ENCODE measurements around the gene SCML1.
"Not testable (repeated sequence)": the region's sequence is repeated elsewhere in the genome, so short reads cannot be mapped to it uniquely, and the experiment has no call there.

SCML1 gene

GRCh38 chrX:17767734-17768133, 30.4 kb downstream of the SCML1 start:
- Histone ChIP-seq H3K9me3 (ENCODE audit: control insufficient read depth, low read length) (no peaks in the 10 kb centered on the region), H3K36me3 (ENCODE audit: control insufficient read depth, insufficient read depth, low read length) (no peaks in the 10 kb centered on the region), H3K4me1 (ENCODE audit: control insufficient read depth, insufficient read depth, low read length, poor library complexity, severe bottlenecking) (no peaks in the 10 kb centered on the region), H3K27ac (ENCODE audit: low read depth, low read length, severe bottlenecking) (no peak overlapping the region), H3K4me3 (ENCODE audit: extremely low read depth, insufficient read depth, low read length, poor library complexity, severe bottlenecking) (no peak overlapping the region)
- 40% methylated on average over 1 of the region's 1 CpG; no CpG with 5 or more reads in 1 of the 2 experiments for WGBS, 2 experiments (ENCODE audit: insufficient coverage in 2 of 2)

DNA sequence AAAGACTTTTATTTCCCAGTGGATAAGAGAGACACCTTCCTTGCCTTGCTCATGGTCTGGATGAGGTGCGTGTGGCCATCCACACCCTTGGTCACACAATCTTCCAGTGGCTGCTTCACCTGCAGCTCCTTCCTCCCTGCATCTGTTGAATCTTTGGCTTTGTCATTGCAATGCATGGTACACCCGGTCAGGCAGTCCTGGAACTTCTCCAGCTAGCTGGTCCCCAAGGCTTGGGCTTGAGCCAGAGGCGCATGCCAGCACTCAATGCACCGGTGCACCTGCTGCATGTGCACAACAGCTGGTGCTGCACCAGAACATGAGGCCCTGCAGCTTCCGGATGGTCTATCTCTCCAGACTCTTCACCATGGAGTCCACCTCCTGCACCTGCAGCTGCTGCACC, 31.7 kb downstream of the SCML1 start:
- Histone ChIP-seq H3K36me3 (ENCODE audit: control insufficient read depth, insufficient read depth, low read length) (no peaks in the 10 kb centered on the region), H3K4me1 (ENCODE audit: control insufficient read depth, insufficient read depth, low read length, poor library complexity, severe bottlenecking) (no peaks in the 10 kb centered on the region), H3K27ac (ENCODE audit: low read depth, low read length, severe bottlenecking) (no peak overlapping the region), H3K9me3 (ENCODE audit: control insufficient read depth, low read length) (no peaks in the 10 kb centered on the region), H3K4me3 (ENCODE audit: extremely low read depth, insufficient read depth, low read length, poor library complexity, severe bottlenecking) (no peak overlapping the region)
- 90 to 97% methylated on average over 2 to 4 of the region's 5 CpGs for WGBS, 2 experiments (ENCODE audit: insufficient coverage in 2 of 2)

DNA sequence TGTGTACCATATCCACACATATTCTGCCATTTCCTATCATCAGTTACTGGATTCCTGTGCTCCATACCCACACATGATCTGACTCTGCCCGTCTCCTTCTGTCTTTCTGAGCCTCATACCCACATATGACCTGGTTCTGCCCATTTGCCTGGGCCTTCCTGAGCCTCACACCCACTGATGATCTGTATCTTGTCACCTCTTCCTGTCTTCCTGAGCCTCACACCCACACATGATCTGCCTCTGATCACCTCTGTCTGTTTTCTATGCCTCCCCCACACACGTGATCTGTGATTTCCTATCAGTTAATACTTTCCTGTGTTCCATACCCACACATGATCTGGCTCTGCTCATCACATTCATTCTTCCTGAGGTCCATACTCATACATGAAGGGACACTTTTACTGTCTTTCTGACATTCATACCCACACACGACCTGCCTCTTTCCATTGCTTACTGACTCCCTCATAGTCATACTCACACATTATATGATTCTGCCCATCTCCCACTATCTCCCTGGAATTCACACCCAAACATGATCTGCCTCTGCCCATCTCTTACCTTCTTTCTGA, 32.5 kb downstream of the SCML1 start:
- WGBS, 2 experiments (ENCODE audit: insufficient coverage in 2 of 2) = 55 to 84% methylated on average over 2 to 3 of the region's 3 CpGs
- Histone ChIP-seq H3K36me3 (ENCODE audit: control insufficient read depth, insufficient read depth, low read length) (no peaks in the 10 kb centered on the region), H3K27ac (ENCODE audit: low read depth, low read length, severe bottlenecking) (no peak overlapping the region), H3K4me1 (ENCODE audit: control insufficient read depth, insufficient read depth, low read length, poor library complexity, severe bottlenecking) (no peaks in the 10 kb centered on the region), H3K9me3 (ENCODE audit: control insufficient read depth, low read length) (no peaks in the 10 kb centered on the region), H3K4me3 (ENCODE audit: extremely low read depth, insufficient read depth, low read length, poor library complexity, severe bottlenecking) (no peak overlapping the region)

GRCh38 chrX:17773221-17773876, 36.1 kb downstream of the SCML1 start:
- 82 to 86% methylated on average over 7 to 8 of the region's 8 CpGs for WGBS, 2 experiments (ENCODE audit: insufficient coverage in 2 of 2)

DNA sequence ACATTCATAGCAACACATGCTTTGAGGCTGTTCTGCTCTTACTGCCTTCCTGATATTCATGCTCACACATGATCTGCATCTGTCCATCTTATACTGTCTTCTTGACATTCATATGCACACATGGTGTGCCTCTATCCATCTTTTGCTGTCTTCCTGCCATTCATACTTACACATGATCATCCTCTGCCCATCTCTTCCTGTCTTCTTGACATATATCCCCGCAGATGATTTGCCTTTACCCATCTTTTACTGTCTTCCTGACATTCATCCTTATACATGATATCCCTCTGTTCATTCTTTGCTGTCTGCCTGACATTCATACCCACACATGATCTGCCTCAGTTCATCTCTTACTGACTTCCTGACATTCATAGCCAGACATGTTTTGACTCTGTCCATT, 36.8 kb downstream of the SCML1 start:
- WGBS, 2 experiments (ENCODE audit: insufficient coverage in 2 of 2) = 76 to 80% methylated on average over 1 of the region's 1 CpG
- H3K4me3 ChIP-seq (ENCODE audit: extremely low read depth, insufficient read depth, low read length, poor library complexity, severe bottlenecking) = no peak overlapping the region
- no peaks in the 10 kb centered on the region for H3K36me3 ChIP-seq (ENCODE audit: control insufficient read depth, insufficient read depth, low read length)
- H3K27ac ChIP-seq (ENCODE audit: low read depth, low read length, severe bottlenecking) = no peak overlapping the region
- no peaks in the 10 kb centered on the region for H3K4me1 ChIP-seq (ENCODE audit: control insufficient read depth, insufficient read depth, low read length, poor library complexity, severe bottlenecking)
- no peaks in the 10 kb centered on the region for H3K9me3 ChIP-seq (ENCODE audit: control insufficient read depth, low read length)

More at GRCh38 chrX:17773221-17773876, 36.1 kb downstream of the SCML1 start:
- Histone ChIP-seq H3K36me3 (ENCODE audit: control insufficient read depth, insufficient read depth, low read length) (no peaks in the 10 kb centered on the region), H3K27ac (ENCODE audit: low read depth, low read length, severe bottlenecking) (no peak overlapping the region), H3K4me1 (ENCODE audit: control insufficient read depth, insufficient read depth, low read length, poor library complexity, severe bottlenecking) (no peaks in the 10 kb centered on the region), H3K4me3 (ENCODE audit: extremely low read depth, insufficient read depth, low read length, poor library complexity, severe bottlenecking) (no peak overlapping the region), H3K9me3 (ENCODE audit: control insufficient read depth, low read length) (no peaks in the 10 kb centered on the region)

DNA sequence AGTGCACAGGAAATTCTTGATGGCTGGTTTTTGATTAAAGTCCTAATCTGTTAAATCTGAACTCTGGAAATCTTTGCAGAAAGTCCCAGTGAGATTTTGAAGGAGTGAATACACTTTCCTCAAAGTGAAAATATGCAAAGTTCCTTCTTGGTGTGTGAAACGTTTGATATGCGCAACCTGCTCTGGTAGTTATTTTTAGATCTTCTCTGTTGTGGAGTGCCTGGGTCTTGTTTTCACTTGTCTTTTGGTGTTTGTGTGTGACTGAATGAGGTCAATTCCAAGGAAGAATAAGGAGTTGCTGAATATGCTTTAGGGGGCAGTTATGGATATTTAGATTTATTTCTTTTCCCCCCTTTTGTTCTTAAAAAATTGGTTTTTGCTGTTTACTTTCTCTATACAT, 41.7 kb downstream of the SCML1 start:
- Histone ChIP-seq H3K4me1 (ENCODE audit: control insufficient read depth, insufficient read depth, low read length, poor library complexity, severe bottlenecking) (no peaks in the 10 kb centered on the region), H3K27ac (ENCODE audit: low read depth, low read length, severe bottlenecking) (no peak overlapping the region), H3K36me3 (ENCODE audit: control insufficient read depth, insufficient read depth, low read length) (no peaks in the 10 kb centered on the region), H3K4me3 (ENCODE audit: extremely low read depth, insufficient read depth, low read length, poor library complexity, severe bottlenecking) (no peak overlapping the region), H3K9me3 (ENCODE audit: control insufficient read depth, low read length) (no peaks in the 10 kb centered on the region)
- 50% methylated on average over 1 of the region's 2 CpGs; no CpG with 5 or more reads in 1 of the 2 experiments for WGBS, 2 experiments (ENCODE audit: insufficient coverage in 2 of 2)

DNA sequence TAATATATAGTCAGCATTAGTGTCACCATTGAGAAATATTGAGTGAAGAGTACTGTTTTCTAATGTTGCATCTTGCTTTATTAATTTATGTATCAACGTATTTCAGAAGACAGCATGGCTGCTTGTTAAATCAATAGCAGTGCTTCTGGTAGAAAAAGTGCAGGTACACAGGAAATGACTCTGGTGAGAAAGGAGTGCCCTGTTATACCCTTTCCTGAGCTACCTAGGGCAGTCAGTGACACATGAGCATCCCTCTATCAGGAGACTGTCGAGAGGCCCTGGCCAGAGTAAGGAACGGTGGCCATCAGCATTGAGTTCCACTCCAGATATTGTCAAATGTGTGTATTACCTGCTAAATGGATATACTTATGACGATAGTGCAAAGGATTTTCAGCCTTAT, 42.1 kb downstream of the SCML1 start:
- H3K9me3 ChIP-seq (ENCODE audit: control insufficient read depth, low read length) = no peaks in the 10 kb centered on the region
- no peak overlapping the region for H3K27ac ChIP-seq (ENCODE audit: low read depth, low read length, severe bottlenecking)
- H3K36me3 ChIP-seq (ENCODE audit: control insufficient read depth, insufficient read depth, low read length) = no peaks in the 10 kb centered on the region
- no peaks in the 10 kb centered on the region for H3K4me1 ChIP-seq (ENCODE audit: control insufficient read depth, insufficient read depth, low read length, poor library complexity, severe bottlenecking)
- H3K4me3 ChIP-seq (ENCODE audit: extremely low read depth, insufficient read depth, low read length, poor library complexity, severe bottlenecking) = no peak overlapping the region
- 100% methylated on average over 1 of the region's 4 CpGs; no CpG with 5 or more reads in 1 of the 2 experiments for whole genome bisulfite sequencing, 2 experiments (ENCODE audit: insufficient coverage in 2 of 2)

DNA sequence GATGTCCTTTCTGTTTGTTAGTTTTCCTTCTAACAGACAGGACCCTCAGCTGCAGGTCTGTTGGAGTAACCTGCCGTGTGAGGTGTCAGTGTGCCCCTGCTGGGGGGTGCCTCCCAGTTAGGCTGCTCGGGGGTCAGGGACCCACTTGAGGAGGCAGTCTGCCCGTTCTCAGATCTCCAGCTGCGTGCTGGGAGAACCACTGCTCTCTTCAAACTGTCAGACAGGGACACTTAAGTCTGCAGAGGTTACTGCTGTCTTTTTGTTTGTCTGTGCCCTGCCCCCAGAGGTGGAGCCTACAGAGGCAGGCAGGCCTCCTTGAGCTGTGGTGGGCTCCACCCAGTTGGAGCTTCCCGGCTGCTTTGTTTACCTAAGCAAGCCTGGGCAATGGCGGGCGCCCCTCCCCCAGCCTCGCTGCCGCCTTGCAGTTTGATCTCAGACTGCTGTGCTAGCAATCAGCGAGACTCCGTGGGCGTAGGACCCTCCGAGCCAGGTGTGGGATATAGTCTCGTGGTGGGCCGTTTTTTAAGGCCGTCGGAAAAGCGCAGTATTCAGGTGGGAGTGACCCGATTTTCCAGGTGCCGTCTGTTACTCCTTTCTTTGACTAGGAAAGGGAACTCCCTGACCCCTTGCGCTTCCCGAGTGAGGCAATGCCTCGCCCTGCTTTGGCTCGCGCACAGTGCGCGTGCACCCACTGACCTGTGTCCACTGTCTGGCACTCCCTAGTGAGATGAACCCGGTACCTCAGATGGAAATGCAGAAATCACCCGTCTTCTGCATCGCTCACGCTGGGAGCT, 49.5 kb downstream of the SCML1 start:
- not testable (repeated sequence) for H3K4me1 ChIP-seq (ENCODE audit: control insufficient read depth, insufficient read depth, low read length, poor library complexity, severe bottlenecking); H3K4me3 ChIP-seq (ENCODE audit: extremely low read depth, insufficient read depth, low read length, poor library complexity, severe bottlenecking); H3K36me3 ChIP-seq (ENCODE audit: control insufficient read depth, insufficient read depth, low read length); H3K27ac ChIP-seq (ENCODE audit: low read depth, low read length, severe bottlenecking); H3K9me3 ChIP-seq (ENCODE audit: control insufficient read depth, low read length)
- 40 to 69% methylated on average over 2 to 7 of the region's 31 CpGs for WGBS, 2 experiments (ENCODE audit: insufficient coverage in 2 of 2)

- Histone ChIP-seq H3K9me3 (ENCODE audit: control insufficient read depth, low read length) (no peaks in the 10 kb centered on the region), H3K36me3 (ENCODE audit: control insufficient read depth, insufficient read depth, low read length) (no peaks in the 10 kb centered on the region), H3K27ac (ENCODE audit: low read depth, low read length, severe bottlenecking) (no peak overlapping the region), H3K4me3 (ENCODE audit: extremely low read depth, insufficient read depth, low read length, poor library complexity, severe bottlenecking) (no peak overlapping the region), H3K4me1 (ENCODE audit: control insufficient read depth, insufficient read depth, low read length, poor library complexity, severe bottlenecking) (no peaks in the 10 kb centered on the region)
- 90 to 94% methylated on average over 8 to 9 of the region's 11 CpGs for WGBS, 2 experiments (ENCODE audit: insufficient coverage in 2 of 2)
Measured at GRCh38 chrX:17787557-17787956, 50.3 kb downstream of the SCML1 start.

DNA sequence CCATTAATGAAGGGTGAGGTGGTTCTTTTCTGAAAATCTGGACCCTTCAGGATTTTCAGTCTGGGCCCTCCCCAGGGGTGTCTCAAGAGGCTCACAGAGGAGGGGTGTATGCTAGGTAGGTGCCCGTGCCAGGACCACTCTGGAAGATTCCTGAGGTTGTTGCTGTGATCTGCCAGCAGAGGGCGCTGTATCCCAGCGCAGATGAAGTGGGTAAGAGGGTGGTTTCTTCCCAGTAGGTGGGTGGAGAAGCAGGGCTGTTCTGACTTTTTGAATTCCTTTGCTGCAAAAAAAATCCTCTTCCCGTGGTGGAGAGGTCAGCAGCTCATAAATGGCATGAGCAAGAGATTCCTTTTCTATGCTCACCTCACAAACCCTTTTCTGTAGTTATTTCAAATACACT, 51.1 kb downstream of the SCML1 start:
- WGBS, 2 experiments (ENCODE audit: insufficient coverage in 2 of 2) = 6% methylated on average over 3 of the region's 4 CpGs; no CpG with 5 or more reads in 1 of the 2 experiments
- Histone ChIP-seq H3K4me3 (ENCODE audit: extremely low read depth, insufficient read depth, low read length, poor library complexity, severe bottlenecking) (no peak overlapping the region), H3K9me3 (ENCODE audit: control insufficient read depth, low read length) (no peaks in the 10 kb centered on the region), H3K4me1 (ENCODE audit: control insufficient read depth, insufficient read depth, low read length, poor library complexity, severe bottlenecking) (no peaks in the 10 kb centered on the region), H3K36me3 (ENCODE audit: control insufficient read depth, insufficient read depth, low read length) (no peaks in the 10 kb centered on the region), H3K27ac (ENCODE audit: low read depth, low read length, severe bottlenecking) (no peak overlapping the region)
